Measurements from ENCODE around the gene TXNRD1. TPM values are rescaled to one million over a fixed set of nuclear protein-coding genes. Genes with fewer than 3 reads are reported as not detected.

The TXNRD1 gene
- total and polyA plus RNA-seq, 10 donors, result 13.7 to 107 (median 56.8) TPM

DNA sequence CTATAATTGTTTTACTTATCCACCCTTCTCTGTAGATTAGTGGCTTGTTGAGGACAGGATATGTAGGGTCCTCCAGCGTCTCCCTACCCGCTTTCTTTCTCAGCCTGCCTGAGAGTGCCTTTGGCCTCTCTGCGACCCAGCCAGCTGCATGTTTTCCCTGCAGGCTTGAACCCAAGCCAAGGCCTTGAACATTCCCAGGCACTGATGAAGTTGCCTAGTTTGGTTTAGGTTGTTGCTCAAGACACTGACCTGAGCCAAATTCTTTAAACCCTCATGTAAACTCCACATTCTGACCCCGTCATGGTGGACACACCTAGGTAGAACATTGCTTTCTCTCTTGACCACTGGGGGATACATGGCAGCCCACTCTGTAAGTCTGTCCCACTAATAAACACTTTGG lies 33.4 kb upstream of the TXNRD1 start:
- intact Hi-C loops (cut with DNase I; ENCODE audit: low total_unique reads), result no loop called here
- H3K27me3 ChIP-seq (replicated peaks in 1 of 7), result peaks cover 0 to 10% (median 0%) of the 10 kb centered on the region in 7 donors
- 80 to 90% (median 88%) methylated on average over 4 of the region's 4 CpGs for WGBS, 5 donors
- TF ChIP-seq POLR2A (IDR thresholded peaks at IDR 0.05), result no peak
- peak in 1 of 3 donors; percentile 29 for TF ChIP-seq POLR2AphosphoS5 (IDR thresholded peaks at IDR 0.05)
- TF ChIP-seq, protein P1, sequence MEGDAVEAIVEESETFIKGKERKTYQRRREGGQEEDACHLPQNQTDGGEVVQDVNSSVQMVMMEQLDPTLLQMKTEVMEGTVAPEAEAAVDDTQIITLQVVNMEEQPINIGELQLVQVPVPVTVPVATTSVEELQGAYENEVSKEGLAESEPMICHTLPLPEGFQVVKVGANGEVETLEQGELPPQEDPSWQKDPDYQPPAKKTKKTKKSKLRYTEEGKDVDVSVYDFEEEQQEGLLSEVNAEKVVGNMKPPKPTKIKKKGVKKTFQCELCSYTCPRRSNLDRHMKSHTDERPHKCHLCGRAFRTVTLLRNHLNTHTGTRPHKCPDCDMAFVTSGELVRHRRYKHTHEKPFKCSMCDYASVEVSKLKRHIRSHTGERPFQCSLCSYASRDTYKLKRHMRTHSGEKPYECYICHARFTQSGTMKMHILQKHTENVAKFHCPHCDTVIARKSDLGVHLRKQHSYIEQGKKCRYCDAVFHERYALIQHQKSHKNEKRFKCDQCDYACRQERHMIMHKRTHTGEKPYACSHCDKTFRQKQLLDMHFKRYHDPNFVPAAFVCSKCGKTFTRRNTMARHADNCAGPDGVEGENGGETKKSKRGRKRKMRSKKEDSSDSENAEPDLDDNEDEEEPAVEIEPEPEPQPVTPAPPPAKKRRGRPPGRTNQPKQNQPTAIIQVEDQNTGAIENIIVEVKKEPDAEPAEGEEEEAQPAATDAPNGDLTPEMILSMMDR (IDR thresholded peaks at IDR 0.05 in 8 of 11, conservative IDR thresholded peaks at IDR 0.05 in 3 of 11), result no peak
- H3K4me3 ChIP-seq, result no peak overlapping the region
- H3K27ac ChIP-seq, result peak overlapping the region in 3 of 8 donors; percentile 13 to 70 (median 22)
- no peaks in the 10 kb centered on the region for H3K36me3 ChIP-seq
- H3K9me3 ChIP-seq, result peaks cover 0 to 21% (median 16%) of the 10 kb centered on the region in 8 donors
- peaks cover 0 to 15% (median 2%) of the 10 kb centered on the region in 6 donors for H3K4me1 ChIP-seq
- no peak for DNase-seq

DNA sequence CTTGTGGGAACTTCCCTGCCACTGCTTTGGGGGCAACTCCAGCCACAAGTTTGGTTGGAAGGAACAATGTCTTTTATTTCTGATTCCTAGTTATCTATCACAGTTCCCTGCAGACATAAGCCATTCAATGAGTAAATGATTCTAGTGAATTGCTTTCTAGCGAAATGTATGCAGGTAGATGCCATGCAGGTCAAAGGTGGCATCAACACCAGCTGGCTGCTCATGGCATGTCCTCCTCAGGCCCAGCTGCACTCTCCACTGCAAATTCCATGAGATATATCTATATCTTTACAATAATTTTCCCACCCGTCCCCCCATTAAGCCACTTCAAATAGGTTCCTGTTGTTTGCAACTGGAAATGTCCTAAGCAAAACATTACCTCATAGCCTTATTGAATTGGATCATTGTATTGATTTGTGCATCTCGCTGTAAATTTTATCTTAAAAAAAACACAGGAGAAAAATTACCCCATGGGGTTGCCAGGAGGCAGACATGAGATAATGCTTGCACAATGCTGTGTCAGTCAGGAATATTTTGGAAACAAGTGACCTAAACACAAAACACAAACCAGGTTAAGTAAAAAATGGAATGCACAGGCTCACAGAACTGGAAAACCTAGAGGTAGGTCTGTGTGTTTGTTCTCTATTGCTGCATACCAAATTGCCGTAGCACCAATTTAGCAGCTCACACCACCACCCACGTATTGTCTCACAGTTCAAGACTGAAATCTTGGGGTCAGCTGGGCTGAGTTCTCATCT lies 32.8 kb upstream of the TXNRD1 start:
- DNase-seq, result no peak
- 75 to 92% (median 91%) methylated on average over 5 of the region's 5 CpGs for WGBS, 5 donors
- TF ChIP-seq, protein P1 (IDR thresholded peaks at IDR 0.05 in 8 of 11, conservative IDR thresholded peaks at IDR 0.05 in 3 of 11), result no peak
- TF ChIP-seq POLR2AphosphoS5 (IDR thresholded peaks at IDR 0.05) (no peak), POLR2A (IDR thresholded peaks at IDR 0.05) (no peak)
- peaks cover 0 to 10% (median 0%) of the 10 kb centered on the region in 6 donors for H3K4me1 ChIP-seq
- intact Hi-C loops (cut with DNase I; ENCODE audit: low total_unique reads), result no loop called here
- H3K27me3 ChIP-seq (replicated peaks in 1 of 7), result peaks cover 0 to 7% (median 0%) of the 10 kb centered on the region in 7 donors
- H3K9me3 ChIP-seq, result peaks cover 0 to 22% (median 18%) of the 10 kb centered on the region in 8 donors
- no peaks in the 10 kb centered on the region for H3K36me3 ChIP-seq
- peak overlapping the region in 1 of 8 donors; percentile 70 for H3K27ac ChIP-seq
- no peak overlapping the region for H3K4me3 ChIP-seq

DNA sequence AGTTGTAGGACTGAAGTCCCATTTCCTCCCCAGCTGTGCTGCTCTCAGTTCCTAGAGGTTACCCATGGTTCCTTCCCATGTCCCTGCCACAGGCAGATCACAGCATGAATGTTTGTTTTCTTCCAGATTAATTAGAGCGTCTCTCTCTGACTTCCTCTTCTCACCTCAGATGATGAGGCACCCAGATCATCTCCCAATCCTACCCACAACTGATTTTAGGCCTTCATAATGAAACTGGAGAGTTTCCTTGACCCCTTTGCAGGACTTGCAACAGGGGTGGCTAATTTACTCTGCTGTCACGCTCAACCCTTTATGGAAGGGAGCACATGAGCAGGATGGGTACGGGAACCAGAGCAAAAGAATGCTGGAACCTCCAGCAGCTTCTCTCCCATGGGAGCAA lies 32.1 kb upstream of the TXNRD1 start:
- H3K4me1 ChIP-seq, result peaks cover 0 to 3% (median 0%) of the 10 kb centered on the region in 6 donors
- TF ChIP-seq, protein P1 (IDR thresholded peaks at IDR 0.05 in 8 of 11, conservative IDR thresholded peaks at IDR 0.05 in 3 of 11), result no peak
- no peak for TF ChIP-seq POLR2AphosphoS5 (IDR thresholded peaks at IDR 0.05)
- TF ChIP-seq POLR2A (IDR thresholded peaks at IDR 0.05), result no peak
- no peaks in the 10 kb centered on the region for H3K36me3 ChIP-seq
- 74 to 82% (median 81%) methylated on average over 3 of the region's 3 CpGs for WGBS, 5 donors
- no peak overlapping the region for H3K4me3 ChIP-seq
- peaks cover 0 to 22% (median 18%) of the 10 kb centered on the region in 8 donors for H3K9me3 ChIP-seq
- H3K27ac ChIP-seq, result no peak overlapping the region
- no peak for DNase-seq
- intact Hi-C loops (cut with DNase I; ENCODE audit: low total_unique reads), result no loop called here
- peaks cover 0 to 1% (median 0%) of the 10 kb centered on the region in 7 donors for H3K27me3 ChIP-seq (replicated peaks in 1 of 7)

DNA sequence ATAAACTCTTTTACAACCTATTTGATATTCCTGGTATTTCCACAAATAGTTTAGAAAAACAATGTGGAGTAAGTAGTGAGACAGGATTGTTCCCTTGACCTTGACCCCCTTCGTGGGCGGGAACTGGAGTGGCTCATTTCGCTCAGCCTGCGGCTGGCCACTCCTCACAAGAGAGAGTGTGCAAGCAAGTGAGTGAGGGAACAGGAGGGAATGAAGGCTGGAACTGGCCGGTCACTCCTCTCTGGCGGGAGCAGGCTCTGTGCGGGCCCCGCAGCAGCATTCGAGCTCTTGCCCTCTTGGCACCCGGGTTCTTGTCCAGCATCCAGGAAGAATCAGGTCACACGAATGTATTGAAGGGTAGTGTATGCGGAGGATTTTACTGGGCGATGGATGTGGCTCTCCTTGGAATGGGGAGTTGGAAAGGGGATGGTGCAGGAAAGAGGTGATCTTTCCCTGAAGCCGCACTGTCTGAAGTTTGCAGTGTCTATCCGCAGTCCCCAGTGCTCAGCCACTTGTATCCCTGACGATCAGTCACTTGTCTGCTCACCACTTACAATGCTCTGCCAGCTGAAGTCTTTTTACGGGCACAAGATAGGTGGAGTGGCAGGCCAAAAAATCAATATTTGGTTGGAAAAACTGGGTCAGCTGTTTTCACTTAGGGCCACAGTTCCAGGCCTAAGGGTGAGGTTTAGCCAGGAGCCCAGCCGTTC lies 28.0 kb upstream of the TXNRD1 start:
- WGBS, 5 donors, result 92 to 95% (median 93%) methylated on average over 14 to 18 of the region's 18 CpGs
- Histone ChIP-seq H3K27ac (no peak overlapping the region), H3K4me3 (no peak overlapping the region), H3K9me3 (peaks cover 0 to 22% (median 18%) of the 10 kb centered on the region in 8 donors), H3K27me3 (replicated peaks in 1 of 7) (no peaks in the 10 kb centered on the region), H3K36me3 (no peaks in the 10 kb centered on the region), H3K4me1 (no peaks in the 10 kb centered on the region)
- DNase-seq, result no peak
- TF ChIP-seq POLR2AphosphoS5 (IDR thresholded peaks at IDR 0.05) (no peak), POLR2A (IDR thresholded peaks at IDR 0.05) (no peak)
- TF ChIP-seq, protein P1 (IDR thresholded peaks at IDR 0.05 in 8 of 11, conservative IDR thresholded peaks at IDR 0.05 in 3 of 11), result no peak
- intact Hi-C loops (cut with DNase I; ENCODE audit: low total_unique reads), result no loop called here

All from spleen (tissue), 11 donors.